Vagina (tissue), 2 donors: Measurements from ENCODE around the gene GLIPR2. TPM values are rescaled to one million over a fixed set of nuclear protein-coding genes. Genes with fewer than 3 reads are reported as not detected.
"Not testable (repeated sequence)": the region's sequence is repeated elsewhere in the genome, so short reads cannot be mapped to it uniquely, and the experiment has no call there.

Source experiments
- DNase-seq, 2 donors: peaks; one replicate each; pipeline ENCODE4 v3.0.0-alpha.2; 2017; ENCODE audit errors: extremely low spot score in 2 of 2
- H3K27ac ChIP-seq: fragments of 200-600 bp; sonication (generic); one replicate; pipeline ENCODE4 v1.5.1; 2019
- H3K27me3 ChIP-seq: fragments of 200-600 bp; sonication (generic); one replicate; pipeline ENCODE4 v1.5.1; 2019
- H3K36me3 ChIP-seq, 2 donors: fragments of 200-600 bp; sonication (generic); one replicate each; pipeline ENCODE4 v1.5.1; 2017 to 2019
- H3K4me1 ChIP-seq: fragments of 200-600 bp; sonication (generic); one replicate; pipeline ENCODE4 v1.5.1; 2019
- H3K4me3 ChIP-seq, 2 donors: fragments of 200-600 bp; sonication (generic); 1 replicate in 1 of 2; 2 replicates in 1 of 2; pipeline ENCODE4 v1.5.1; 2016 to 2019
- H3K9me3 ChIP-seq: fragments of 200-600 bp; sonication (generic); one replicate; pipeline ENCODE4 v1.5.1; 2019
- CTCF ChIP-seq, 3 experiments: fragments of 450-650 bp in 2 of 3; fragments of 200-600 bp in 1 of 3; sonication (generic) in 1 of 3; IDR thresholded peaks; one replicate each; pipeline ENCODE4 v1.5.1; 2017 to 2019; ENCODE audit warnings: antibody characterized with exemption in 3 of 3, mild to moderate bottlenecking in 2 of 3, moderate library complexity in 2 of 3
- POLR2A ChIP-seq, 2 donors: fragments of 450-650 bp; IDR thresholded peaks; one replicate each; pipeline ENCODE4 v1.6.1; 2017; ENCODE audit warnings: antibody characterized with exemption in 2 of 2, mild to moderate bottlenecking in 2 of 2, moderate library complexity in 2 of 2
- POLR2AphosphoS5 ChIP-seq, 2 donors: sonication (generic); formaldehyde crosslinking; IDR thresholded peaks; one replicate each; pipeline ENCODE4 v1.9.0; 2017; ENCODE audit warnings: antibody characterized with exemption in 2 of 2, mild to moderate bottlenecking in 2 of 2, low read depth in 1 of 2; ENCODE audit not compliant: insufficient read depth in 1 of 2
- intact Hi-C: fragments of 100-400 bp; cut with DNase I; formaldehyde crosslinking; loops from one replicate; pipeline ENCODE4 v1.15.1; 2023
- total RNA-seq: library from RNA; depleted of rRNA; stranded (reverse); fragments of >200 nt; gene quantifications from one replicate; pipeline ENCODE4 v1.2.3, GENCODE V29; 2016

The GLIPR2 gene
- total RNA-seq: 34.9 TPM

DNA sequence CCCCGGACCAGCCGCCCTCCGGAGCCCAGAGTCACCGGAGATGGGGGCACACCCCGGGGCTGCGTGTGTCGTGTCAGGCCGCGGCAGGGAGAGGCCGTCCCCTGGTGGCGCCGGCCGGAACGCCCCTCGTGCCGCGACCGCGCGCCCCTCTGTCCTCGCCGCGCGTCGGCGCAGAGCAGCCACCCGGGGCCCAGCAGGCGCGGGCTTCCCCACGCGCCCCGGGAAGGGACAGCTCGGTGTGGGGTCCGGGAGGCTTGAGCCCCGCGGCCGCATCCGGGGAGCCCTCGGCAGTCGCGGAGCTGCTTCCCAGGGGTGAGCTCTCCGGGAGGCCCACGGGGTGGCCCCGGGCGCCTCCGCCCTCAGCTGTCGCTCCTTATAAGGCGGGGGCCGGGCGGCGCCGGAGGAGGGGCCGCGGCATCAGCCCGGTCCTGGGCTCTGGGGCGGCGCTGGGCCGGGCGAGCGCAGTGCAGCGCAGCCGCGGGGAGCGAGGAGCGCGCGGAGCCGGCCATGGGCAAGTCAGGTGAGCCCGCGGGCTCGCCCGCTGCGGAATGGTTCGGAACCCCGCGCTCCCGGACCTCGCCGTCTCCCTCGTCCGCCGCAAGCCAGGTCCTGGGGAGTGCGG, at the start of gene GLIPR2:
GLIPR2 (plus strand) TSS at position 462 of the 622 bp plus-strand sequence; CDS start at position 508, 46 bp downstream.
- Histone ChIP-seq H3K4me3 (peak within 1 kb of the TSS; percentile 83 to 98), H3K36me3 (no peaks in the 10 kb centered on the region), H3K4me1 (peaks cover 57% of the 10 kb centered on the region), H3K9me3 (no peaks in the 10 kb centered on the region), H3K27ac (peak within 1 kb of the TSS; percentile 93), H3K27me3 (no peaks in the 10 kb centered on the region)
- TF ChIP-seq POLR2A (IDR thresholded peaks at IDR 0.05) (peak; percentile 81 to 93), POLR2AphosphoS5 (IDR thresholded peaks at IDR 0.05; ENCODE audit: insufficient read depth in 1 of 2, low read depth in 1 of 2) (peak in 1 of 2 donors; percentile 22), CTCF (IDR thresholded peaks at IDR 0.05) (peak in 1 of 3 experiments; percentile 4)
- no peak for DNase-seq
- intact Hi-C loops: no loop called here

DNA sequence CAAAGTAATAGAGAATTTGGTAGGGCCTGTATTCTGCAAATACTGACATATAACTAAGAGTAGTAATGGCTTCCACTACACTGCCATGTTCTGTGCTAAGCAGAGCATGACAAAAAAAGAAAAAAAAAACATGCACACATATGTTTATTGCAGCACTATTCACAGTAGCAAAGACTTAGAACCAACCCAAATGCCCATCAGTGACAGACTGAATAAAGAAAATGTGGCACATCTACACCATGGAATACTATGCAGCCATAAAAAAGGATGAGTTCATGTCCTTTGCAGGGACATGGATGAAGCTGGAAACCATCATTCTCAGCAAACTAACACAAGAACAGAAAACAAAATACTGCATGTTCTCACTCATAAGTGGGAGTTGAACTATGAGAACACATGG, 49.5 kb upstream of the GLIPR2 start:
- H3K4me3 ChIP-seq, H3K4me1 ChIP-seq, H3K9me3 ChIP-seq, H3K36me3 ChIP-seq, DNase-seq, H3K27ac ChIP-seq, intact Hi-C loops, H3K27me3 ChIP-seq: not testable (repeated sequence)

- Histone ChIP-seq H3K4me3 (no peak overlapping the region), H3K27ac (no peak overlapping the region), H3K9me3 (no peaks in the 10 kb centered on the region), H3K4me1 (no peaks in the 10 kb centered on the region), H3K36me3 (peaks cover 0 to 8% of the 10 kb centered on the region in 2 donors), H3K27me3 (no peaks in the 10 kb centered on the region)
- no peak for DNase-seq
- no peak for TF ChIP-seq POLR2A (IDR thresholded peaks at IDR 0.05)
- TF ChIP-seq CTCF (IDR thresholded peaks at IDR 0.05): no peak
- no peak for TF ChIP-seq POLR2AphosphoS5 (IDR thresholded peaks at IDR 0.05; ENCODE audit: insufficient read depth in 1 of 2, low read depth in 1 of 2)
- intact Hi-C loops: no loop called here
Observed at GRCh38 chr9:36088020-36088419, 48.5 kb upstream of the GLIPR2 start.

- intact Hi-C loops: no loop called here
- H3K4me3 ChIP-seq: no peak overlapping the region
- H3K4me1 ChIP-seq: no peaks in the 10 kb centered on the region
- H3K27me3 ChIP-seq: no peaks in the 10 kb centered on the region
- H3K27ac ChIP-seq: no peak overlapping the region
- no peaks in the 10 kb centered on the region for H3K9me3 ChIP-seq
- DNase-seq: no peak
- peaks cover 0 to 8% of the 10 kb centered on the region in 2 donors for H3K36me3 ChIP-seq
- TF ChIP-seq POLR2AphosphoS5 (IDR thresholded peaks at IDR 0.05; ENCODE audit: insufficient read depth in 1 of 2, low read depth in 1 of 2) (no peak), POLR2A (IDR thresholded peaks at IDR 0.05) (no peak), CTCF (IDR thresholded peaks at IDR 0.05) (no peak)
Observed at GRCh38 chr9:36091026-36091953, 45.2 kb upstream of the GLIPR2 start.

GRCh38 chr9:36092014-36092413, 44.5 kb upstream of the GLIPR2 start:
- Histone ChIP-seq H3K27me3 (no peaks in the 10 kb centered on the region), H3K9me3 (no peaks in the 10 kb centered on the region), H3K36me3 (peaks cover 0 to 4% of the 10 kb centered on the region in 2 donors), H3K27ac (no peak overlapping the region), H3K4me3 (no peak overlapping the region), H3K4me1 (no peaks in the 10 kb centered on the region)
- no peak for DNase-seq
- TF ChIP-seq CTCF (IDR thresholded peaks at IDR 0.05) (no peak), POLR2A (IDR thresholded peaks at IDR 0.05) (no peak), POLR2AphosphoS5 (IDR thresholded peaks at IDR 0.05; ENCODE audit: insufficient read depth in 1 of 2, low read depth in 1 of 2) (no peak)
- intact Hi-C loops: no loop called here
